ENCODE results near the gene METTL9. TPM values are rescaled to one million over a fixed set of nuclear protein-coding genes. Genes with fewer than 3 reads are reported as not detected.

The METTL9 gene
- polyA plus RNA-seq, 1 experiment, result 46.3 TPM

DNA sequence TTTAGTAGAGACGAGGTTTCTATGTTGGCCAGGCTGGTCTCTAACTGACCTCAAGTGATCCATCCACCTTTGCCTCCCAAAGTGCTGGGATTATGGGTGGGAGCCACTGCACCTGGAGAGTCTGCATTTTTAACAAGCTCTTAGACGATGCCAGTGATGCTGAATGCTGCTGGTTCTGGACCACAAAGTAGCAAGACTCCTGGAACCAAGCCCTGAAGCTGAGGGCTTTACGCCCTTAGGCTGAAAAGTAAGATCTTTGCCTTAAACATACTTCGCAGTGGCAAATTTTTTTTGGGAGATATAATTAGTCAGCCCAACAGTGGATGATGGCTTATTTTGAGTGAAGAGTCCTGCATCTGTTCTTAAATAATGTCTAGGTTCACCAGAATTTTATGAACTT lies 14.0 kb downstream of the METTL9 start:
- H3K27me3 ChIP-seq (ENCODE audit: control insufficient read depth, insufficient read depth, low read length), result no peaks in the 10 kb centered on the region
- H3K36me3 ChIP-seq (ENCODE audit: control insufficient read depth, insufficient read depth, low read length), result no peaks in the 10 kb centered on the region
- DNase-seq (ENCODE audit: low read depth), result no peak
- ChIA-PET CTCF (interaction anchor here (1.2 kb wide), 1 partner anchor 29 kb away, joined by 4 read pairs; no protein-coding TSS in a partner anchor), POLR2A (no interaction called here)
- H3K4me3 ChIP-seq (ENCODE audit: low read depth, low read length), result no peak overlapping the region
- TF ChIP-seq, protein P1, sequence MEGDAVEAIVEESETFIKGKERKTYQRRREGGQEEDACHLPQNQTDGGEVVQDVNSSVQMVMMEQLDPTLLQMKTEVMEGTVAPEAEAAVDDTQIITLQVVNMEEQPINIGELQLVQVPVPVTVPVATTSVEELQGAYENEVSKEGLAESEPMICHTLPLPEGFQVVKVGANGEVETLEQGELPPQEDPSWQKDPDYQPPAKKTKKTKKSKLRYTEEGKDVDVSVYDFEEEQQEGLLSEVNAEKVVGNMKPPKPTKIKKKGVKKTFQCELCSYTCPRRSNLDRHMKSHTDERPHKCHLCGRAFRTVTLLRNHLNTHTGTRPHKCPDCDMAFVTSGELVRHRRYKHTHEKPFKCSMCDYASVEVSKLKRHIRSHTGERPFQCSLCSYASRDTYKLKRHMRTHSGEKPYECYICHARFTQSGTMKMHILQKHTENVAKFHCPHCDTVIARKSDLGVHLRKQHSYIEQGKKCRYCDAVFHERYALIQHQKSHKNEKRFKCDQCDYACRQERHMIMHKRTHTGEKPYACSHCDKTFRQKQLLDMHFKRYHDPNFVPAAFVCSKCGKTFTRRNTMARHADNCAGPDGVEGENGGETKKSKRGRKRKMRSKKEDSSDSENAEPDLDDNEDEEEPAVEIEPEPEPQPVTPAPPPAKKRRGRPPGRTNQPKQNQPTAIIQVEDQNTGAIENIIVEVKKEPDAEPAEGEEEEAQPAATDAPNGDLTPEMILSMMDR (IDR thresholded peaks at IDR 0.05; ENCODE audit: insufficient read depth, low read depth, low read length), result no peak

DNA sequence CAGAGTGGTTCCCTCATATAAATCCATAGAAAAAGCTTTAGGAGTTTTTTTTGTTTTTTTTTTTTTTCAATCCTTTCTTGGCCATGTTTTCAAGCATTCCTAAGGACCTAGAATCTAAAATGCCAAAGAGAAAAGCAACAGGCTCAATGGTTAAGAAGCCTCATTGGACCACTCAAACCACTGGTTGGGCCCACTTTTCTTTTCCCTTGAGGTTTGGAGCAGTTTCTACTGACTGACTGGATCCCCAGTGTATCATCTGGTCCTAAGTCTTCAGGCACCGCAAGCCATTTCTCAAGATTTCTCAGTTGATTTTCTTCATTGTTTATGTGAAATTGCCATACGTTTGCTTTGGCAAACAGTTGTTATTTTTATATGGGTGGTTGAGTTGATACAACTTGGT lies 14.4 kb downstream of the METTL9 start:
- no peak for DNase-seq (ENCODE audit: low read depth)
- CTCF ChIA-PET, result interaction anchor here (1.2 kb wide), 1 partner anchor 29 kb away, joined by 4 read pairs; no protein-coding TSS in a partner anchor

DNA sequence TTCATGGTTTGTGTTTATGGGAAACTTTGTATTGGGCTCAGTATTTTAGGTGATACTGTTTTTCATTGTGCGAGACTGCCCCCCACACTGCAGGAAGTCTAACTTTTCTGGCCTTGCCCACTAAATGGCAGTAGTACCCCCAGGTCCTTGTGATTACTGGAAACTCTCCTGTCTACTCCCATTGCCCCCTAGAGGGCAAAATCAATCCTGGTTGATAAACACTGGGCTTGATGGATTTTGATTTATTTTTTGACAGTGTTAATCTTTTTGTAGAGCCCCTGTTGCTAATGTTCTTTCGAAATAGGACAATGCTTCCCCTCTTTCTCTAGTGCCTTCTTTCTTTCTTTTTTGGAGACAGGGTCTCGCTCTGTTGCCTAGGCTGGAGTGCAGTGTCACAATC lies 15.5 kb downstream of the METTL9 start:
- POLR2A ChIA-PET, result no interaction called here
- DNase-seq (ENCODE audit: low read depth), result no peak
- Histone ChIP-seq H3K27me3 (ENCODE audit: control insufficient read depth, insufficient read depth, low read length) (no peaks in the 10 kb centered on the region), H3K4me3 (ENCODE audit: low read depth, low read length) (no peak overlapping the region), H3K36me3 (ENCODE audit: control insufficient read depth, insufficient read depth, low read length) (no peaks in the 10 kb centered on the region)
- CTCF ChIA-PET, result no interaction called here
- TF ChIP-seq, protein P1 (IDR thresholded peaks at IDR 0.05; ENCODE audit: insufficient read depth, low read depth, low read length), result no peak

More for the DNA sequence above, 14.4 kb downstream of the METTL9 start:
- TF ChIP-seq, protein P1 (IDR thresholded peaks at IDR 0.05; ENCODE audit: insufficient read depth, low read depth, low read length), result no peak
- POLR2A ChIA-PET, result no interaction called here
- H3K27me3 ChIP-seq (ENCODE audit: control insufficient read depth, insufficient read depth, low read length), result no peaks in the 10 kb centered on the region
- H3K36me3 ChIP-seq (ENCODE audit: control insufficient read depth, insufficient read depth, low read length), result no peaks in the 10 kb centered on the region
- no peak overlapping the region for H3K4me3 ChIP-seq (ENCODE audit: low read depth, low read length)

DNA sequence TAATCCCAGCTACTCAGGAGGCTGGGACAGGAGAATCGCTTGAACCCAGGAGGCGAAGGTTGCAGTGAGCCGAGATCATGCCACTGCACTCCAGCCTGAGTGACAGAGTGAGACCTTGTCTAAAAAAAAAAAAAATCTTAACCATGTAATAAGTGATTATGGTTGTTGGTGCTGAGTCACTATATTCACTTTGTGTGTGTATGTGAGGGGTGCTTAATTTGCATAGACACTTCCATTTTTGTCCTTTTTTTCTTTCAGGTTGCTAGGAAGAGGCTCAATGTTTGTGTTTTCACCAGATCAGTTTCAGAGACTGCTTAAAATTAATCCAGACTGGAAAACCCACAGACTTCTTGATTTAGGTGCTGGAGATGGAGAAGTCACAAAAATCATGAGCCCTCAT lies 18.2 kb downstream of the METTL9 start:
- H3K4me3 ChIP-seq (ENCODE audit: low read depth, low read length), result no peak overlapping the region
- TF ChIP-seq, protein P1 (IDR thresholded peaks at IDR 0.05; ENCODE audit: insufficient read depth, low read depth, low read length), result no peak
- H3K27me3 ChIP-seq (ENCODE audit: control insufficient read depth, insufficient read depth, low read length), result no peaks in the 10 kb centered on the region
- ChIA-PET POLR2A (no interaction called here), CTCF (no interaction called here)
- no peaks in the 10 kb centered on the region for H3K36me3 ChIP-seq (ENCODE audit: control insufficient read depth, insufficient read depth, low read length)
- no peak for DNase-seq (ENCODE audit: low read depth)

DNA sequence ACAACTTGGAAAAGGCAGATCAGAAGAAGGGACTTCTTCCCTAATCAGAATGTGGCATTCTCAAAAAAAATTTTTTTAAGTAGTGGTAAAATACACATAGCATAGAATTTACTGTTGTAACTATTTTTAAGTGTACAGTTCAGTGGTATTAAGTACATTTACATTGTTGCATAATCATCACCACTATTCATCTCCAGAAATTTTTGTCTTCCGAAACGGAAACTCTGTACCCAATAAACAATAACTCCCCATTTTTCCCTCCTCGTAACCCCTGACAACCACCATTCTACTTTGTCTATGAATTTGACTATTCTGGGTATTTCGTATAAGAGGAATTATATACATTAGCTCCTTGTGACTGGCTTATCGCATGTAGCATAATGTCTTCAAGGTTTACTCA lies 18.9 kb downstream of the METTL9 start:
- ChIA-PET POLR2A (no interaction called here), CTCF (interaction anchor here (1.0 kb wide), 1 partner anchor 14 kb away, joined by 6 read pairs; no protein-coding TSS in a partner anchor)
- Histone ChIP-seq H3K4me3 (ENCODE audit: low read depth, low read length) (no peak overlapping the region), H3K36me3 (ENCODE audit: control insufficient read depth, insufficient read depth, low read length) (no peaks in the 10 kb centered on the region), H3K27me3 (ENCODE audit: control insufficient read depth, insufficient read depth, low read length) (no peaks in the 10 kb centered on the region)
- TF ChIP-seq, protein P1 (IDR thresholded peaks at IDR 0.05; ENCODE audit: insufficient read depth, low read depth, low read length), result no peak
- DNase-seq (ENCODE audit: low read depth), result no peak
